Gastrocnemius medialis (tissue), 4 donors: ENCODE results near the gene GJD4.

ENCODE experiments used
- CTCF ChIP-seq, 5 experiments: fragments of 450-650 bp in 3 of 5; fragments of 200-600 bp in 2 of 5; sonication (generic) in 2 of 5; IDR thresholded peaks in 4 of 5; conservative IDR thresholded peaks in 1 of 5; 1 replicate in 4 of 5; 2 replicates in 1 of 5; pipeline ENCODE4 v1.5.1; 2016 to 2019; ENCODE audit warnings: antibody characterized with exemption in 5 of 5, mild to moderate bottlenecking in 3 of 5, moderate library complexity in 3 of 5
- POLR2A ChIP-seq, 2 donors: fragments of 450-650 bp; IDR thresholded peaks; one replicate each; pipeline ENCODE4 v1.6.1; 2017; ENCODE audit warnings: antibody characterized with exemption in 2 of 2, mild to moderate bottlenecking in 2 of 2, moderate library complexity in 2 of 2

- no peak for TF ChIP-seq CTCF (IDR thresholded peaks at IDR 0.05 in 4 of 5, conservative IDR thresholded peaks at IDR 0.05 in 1 of 5)
- TF ChIP-seq POLR2A (IDR thresholded peaks at IDR 0.05), result no peak
These were observed 39.2 kb downstream of the GJD4 start for GRCh38 chr10:35644050-35644950.
